ENCODE data around the gene HK2. TPM values are rescaled to one million over a fixed set of nuclear protein-coding genes. Genes with fewer than 3 reads are reported as not detected.

The HK2 gene
- total and polyA plus RNA-seq, 2 donors (not counting 3 experiments of a cell fraction or from before 2014, with no cell fraction given) = 3.4 to 13.0 TPM

DNA sequence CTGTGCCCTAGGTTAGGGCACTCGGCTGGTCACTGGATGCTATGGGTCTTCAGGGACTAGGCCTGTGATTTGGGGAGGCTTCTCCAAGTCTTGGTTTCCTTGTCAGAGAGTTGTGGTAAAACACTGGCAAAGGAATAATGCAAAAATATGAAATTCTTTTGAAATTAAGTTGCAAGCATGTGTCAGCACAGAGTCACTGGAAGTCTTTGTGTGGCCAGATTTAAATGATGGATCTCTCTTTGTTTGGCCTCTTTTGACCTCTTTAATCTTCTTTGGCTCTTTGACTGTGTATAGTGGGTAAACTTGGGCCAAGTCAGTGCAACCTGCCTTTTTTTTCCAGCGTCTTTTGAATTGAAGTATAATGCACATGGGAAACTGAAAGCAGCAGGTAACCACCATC, 12.1 kb downstream of the HK2 start:
- Histone ChIP-seq H3K4me2 (ENCODE audit: insufficient read depth, low read length) (peak overlapping the region; percentile 47), H3K27me3 (ENCODE audit: control insufficient read depth in 2 of 2, insufficient read depth in 2 of 2, low read length in 2 of 2) (no peaks in the 10 kb centered on the region), H3K4me3 (replicated peaks in 1 of 3; ENCODE audit: insufficient read depth in 1 of 3, low read depth in 1 of 3, low read length in 3 of 3) (no peak overlapping the region), H4K20me1 (replicated peaks; ENCODE audit: control insufficient read depth, extremely low read depth, insufficient read depth, low read length) (no peaks in the 10 kb centered on the region), H3K9me3 (replicated peaks; ENCODE audit: control insufficient read depth, insufficient read depth, low read length) (no peaks in the 10 kb centered on the region), H3K79me2 (ENCODE audit: control insufficient read depth, insufficient read depth, low read length) (peaks cover 13% of the 10 kb centered on the region), H3K36me3 (ENCODE audit: control insufficient read depth in 2 of 2, extremely low read depth in 1 of 2, insufficient read depth in 2 of 2, low read length in 2 of 2) (no peaks in the 10 kb centered on the region), H2AFZ (ENCODE audit: low read depth, low read length) (no peak overlapping the region), H3K9ac (replicated peaks; ENCODE audit: extremely low read depth, insufficient read depth, low read length) (no peak overlapping the region), H3K9me1 (replicated peaks; ENCODE audit: control insufficient read depth, extremely low read depth, insufficient read depth, low read length) (no peaks in the 10 kb centered on the region), H3K27ac (ENCODE audit: insufficient read depth, low read depth, low read length) (peak overlapping the region; percentile 63), H3K4me1 (ENCODE audit: control insufficient read depth, extremely low read depth, insufficient read depth, low read length) (peaks cover 47% of the 10 kb centered on the region)
- ChIA-PET POLR2A (no interaction called here), CTCF (interaction anchor here (0.9 to 1.1 kb wide), 5 partner anchors 9 to 31 kb away, joined by 3 to 5 read pairs (median 4); no protein-coding TSS in a partner anchor)
- TSS peak; percentile 20 for BruUV-seq (replicated peaks)
- TF ChIP-seq POLR2AphosphoS5 (IDR thresholded peaks at IDR 0.05; ENCODE audit: insufficient read depth, low read depth, low read length) = no peak
- TF ChIP-seq GATA2 (IDR thresholded peaks at IDR 0.05; ENCODE audit: insufficient read depth, insufficient read length, low read depth, low read length) = no peak
- TF ChIP-seq, protein P1, sequence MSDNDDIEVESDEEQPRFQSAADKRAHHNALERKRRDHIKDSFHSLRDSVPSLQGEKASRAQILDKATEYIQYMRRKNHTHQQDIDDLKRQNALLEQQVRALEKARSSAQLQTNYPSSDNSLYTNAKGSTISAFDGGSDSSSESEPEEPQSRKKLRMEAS (IDR thresholded peaks at IDR 0.05; ENCODE audit: insufficient read depth, insufficient read length) = no peak
- TF ChIP-seq, protein P2, sequence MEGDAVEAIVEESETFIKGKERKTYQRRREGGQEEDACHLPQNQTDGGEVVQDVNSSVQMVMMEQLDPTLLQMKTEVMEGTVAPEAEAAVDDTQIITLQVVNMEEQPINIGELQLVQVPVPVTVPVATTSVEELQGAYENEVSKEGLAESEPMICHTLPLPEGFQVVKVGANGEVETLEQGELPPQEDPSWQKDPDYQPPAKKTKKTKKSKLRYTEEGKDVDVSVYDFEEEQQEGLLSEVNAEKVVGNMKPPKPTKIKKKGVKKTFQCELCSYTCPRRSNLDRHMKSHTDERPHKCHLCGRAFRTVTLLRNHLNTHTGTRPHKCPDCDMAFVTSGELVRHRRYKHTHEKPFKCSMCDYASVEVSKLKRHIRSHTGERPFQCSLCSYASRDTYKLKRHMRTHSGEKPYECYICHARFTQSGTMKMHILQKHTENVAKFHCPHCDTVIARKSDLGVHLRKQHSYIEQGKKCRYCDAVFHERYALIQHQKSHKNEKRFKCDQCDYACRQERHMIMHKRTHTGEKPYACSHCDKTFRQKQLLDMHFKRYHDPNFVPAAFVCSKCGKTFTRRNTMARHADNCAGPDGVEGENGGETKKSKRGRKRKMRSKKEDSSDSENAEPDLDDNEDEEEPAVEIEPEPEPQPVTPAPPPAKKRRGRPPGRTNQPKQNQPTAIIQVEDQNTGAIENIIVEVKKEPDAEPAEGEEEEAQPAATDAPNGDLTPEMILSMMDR (IDR thresholded peaks at IDR 0.05; ENCODE audit: extremely low read depth in 1 of 2, insufficient read depth in 1 of 2, low read depth in 1 of 2, low read length in 2 of 2) = no peak
- no peak for TF ChIP-seq POLR2A (IDR thresholded peaks at IDR 0.05; ENCODE audit: low read depth, low read length)
- TF ChIP-seq FOS (IDR thresholded peaks at IDR 0.05; ENCODE audit: borderline replicate concordance, insufficient read depth, low read length) = no peak
- TF ChIP-seq MYC (IDR thresholded peaks at IDR 0.05; ENCODE audit: low read depth, low read length) = no peak
- no peak for TF ChIP-seq JUN (IDR thresholded peaks at IDR 0.05; ENCODE audit: borderline replicate concordance, insufficient read depth, insufficient read length, low read depth)
- no peak for TF ChIP-seq EZH2 (IDR thresholded peaks at IDR 0.05; ENCODE audit: borderline replicate concordance, low read depth, low read length, severe bottlenecking)
- dilution Hi-C loops (cut with MboI; ENCODE audit: extremely low pct_ligation_motif_present, low sequenced_read_pairs) (no loop called here), intact Hi-C loops (cut with micrococcal nuclease) (loop anchor here (2.0 kb wide), 1 partner anchor 131 kb away; no protein-coding TSS in a partner anchor)
- FAIRE-seq (no peak), DNase-seq (ENCODE audit: low read depth, low spot score) (no peak)
